Activated naive CD4-positive, alpha-beta T cell (primary cell): ENCODE results near the gene DBP.

Source experiments
- DNase-seq, 4 experiments: peaks; one replicate each; lab custom pipeline; 2025; lab: John Stamatoyannopoulos, UW

The DBP gene

GRCh38 chr19:48627865-48628314 lies 9.3 kb downstream of the DBP start:
- DNase-seq = no peak

GRCh38 chr19:48627201-48627864 lies 9.8 kb downstream of the DBP start:
- DNase-seq = no peak

GRCh38 chr19:48625891-48626327 lies 11.3 kb downstream of the DBP start:
- DNase-seq = no peak

- no peak for DNase-seq
These were observed 12.1 kb downstream of the DBP start for GRCh38 chr19:48624791-48625723.

- DNase-seq = peak; percentile 85 to 94 (median 88)
These were observed 13.0 kb downstream of the DBP start for GRCh38 chr19:48624067-48624594.

GRCh38 chr19:48623556-48624066 lies 13.6 kb downstream of the DBP start:
- no peak for DNase-seq

- no peak for DNase-seq
These were observed 17.2 kb downstream of the DBP start for GRCh38 chr19:48619692-48620585.

- peak; percentile 91 to 95 (median 95) for DNase-seq
These were observed 18.1 kb downstream of the DBP start, which contains the start of the genes RPL18 and SPHK2 for GRCh38 chr19:48618916-48619691. Gene RPL18 (minus strand): TSS chr19:48619178. CDS start chr19:48619143, 35 bp downstream. Gene SPHK2 (plus strand): TSS chr19:48619506. CDS start chr19:48620515, 1,009 bp downstream.

GRCh38 chr19:48618278-48618915 lies 18.8 kb downstream of the DBP start:
- DNase-seq = peak in 1 of 4 experiments; percentile 46

GRCh38 chr19:48617146-48617937 lies 19.8 kb downstream of the DBP start:
- no peak for DNase-seq

GRCh38 chr19:48616491-48617056 lies 20.6 kb downstream of the DBP start:
- no peak for DNase-seq

GRCh38 chr19:48616041-48616436 lies 21.1 kb downstream of the DBP start:
- no peak for DNase-seq

- DNase-seq = no peak
These were observed 21.7 kb downstream of the DBP start for GRCh38 chr19:48615231-48616040.

- no peak for DNase-seq
These were observed 22.5 kb downstream of the DBP start, which contains the start of gene FAM83E for GRCh38 chr19:48614436-48615230. Gene FAM83E (minus strand): TSS chr19:48615076. CDS start chr19:48613372, 1,704 bp downstream.

- no peak for DNase-seq
These were observed 23.2 kb downstream of the DBP start for GRCh38 chr19:48613852-48614435.

- no peak for DNase-seq
These were observed 23.9 kb downstream of the DBP start for GRCh38 chr19:48613024-48613851.
